ENCODE data around the gene GID4. TPM values are rescaled to one million over a fixed set of nuclear protein-coding genes. Genes with fewer than 3 reads are reported as not detected.
"Not testable (repeated sequence)": the region's sequence is repeated elsewhere in the genome, so short reads cannot be mapped to it uniquely, and the experiment has no call there.

GID4 gene
- 4.8 and 7.0 TPM in 2 replicates for total RNA-seq

DNA sequence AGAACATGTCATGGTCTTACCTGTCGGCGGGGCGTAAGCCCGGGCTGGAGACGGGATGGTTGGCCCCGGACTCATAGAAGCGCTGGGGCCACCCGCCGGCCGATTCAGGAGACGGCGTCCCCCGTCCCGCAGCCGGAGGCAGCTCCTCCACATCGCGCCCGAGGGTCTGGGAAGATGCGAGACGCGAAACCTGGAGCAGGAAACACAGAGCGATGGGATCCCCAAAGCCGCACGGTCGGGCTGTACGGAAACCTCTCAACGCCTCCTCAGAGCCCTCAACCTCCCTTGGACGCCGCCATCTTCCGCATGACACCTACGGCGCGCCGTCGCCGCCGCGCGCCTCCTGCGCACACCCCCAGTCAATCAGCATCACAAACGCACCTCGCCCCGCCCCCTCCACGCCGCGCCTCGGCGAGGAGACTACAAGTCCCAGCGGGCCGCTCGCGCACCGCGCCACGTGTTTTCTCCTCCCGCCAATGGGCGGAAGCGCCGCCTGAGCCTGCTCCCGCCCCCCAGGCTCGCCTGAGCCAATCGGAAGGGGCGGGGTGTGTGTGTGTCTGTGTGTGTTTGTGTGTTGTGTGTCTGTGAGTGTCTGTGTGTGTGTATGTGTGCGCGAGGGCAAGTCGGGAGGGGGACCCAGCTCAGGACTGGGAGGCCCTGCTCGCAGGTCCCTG, at the start of gene GID4, which contains the start of gene ATPAF2:
TSS of gene GID4 (plus strand) at position 548 of the 674 bp plus-strand sequence. CDS start at position 605, 57 bp downstream.
TSS of gene ATPAF2 (minus strand) at position 308 of the 674 bp plus-strand sequence. CDS start at position 153, 155 bp downstream.
- TF ChIP-seq, protein P1, sequence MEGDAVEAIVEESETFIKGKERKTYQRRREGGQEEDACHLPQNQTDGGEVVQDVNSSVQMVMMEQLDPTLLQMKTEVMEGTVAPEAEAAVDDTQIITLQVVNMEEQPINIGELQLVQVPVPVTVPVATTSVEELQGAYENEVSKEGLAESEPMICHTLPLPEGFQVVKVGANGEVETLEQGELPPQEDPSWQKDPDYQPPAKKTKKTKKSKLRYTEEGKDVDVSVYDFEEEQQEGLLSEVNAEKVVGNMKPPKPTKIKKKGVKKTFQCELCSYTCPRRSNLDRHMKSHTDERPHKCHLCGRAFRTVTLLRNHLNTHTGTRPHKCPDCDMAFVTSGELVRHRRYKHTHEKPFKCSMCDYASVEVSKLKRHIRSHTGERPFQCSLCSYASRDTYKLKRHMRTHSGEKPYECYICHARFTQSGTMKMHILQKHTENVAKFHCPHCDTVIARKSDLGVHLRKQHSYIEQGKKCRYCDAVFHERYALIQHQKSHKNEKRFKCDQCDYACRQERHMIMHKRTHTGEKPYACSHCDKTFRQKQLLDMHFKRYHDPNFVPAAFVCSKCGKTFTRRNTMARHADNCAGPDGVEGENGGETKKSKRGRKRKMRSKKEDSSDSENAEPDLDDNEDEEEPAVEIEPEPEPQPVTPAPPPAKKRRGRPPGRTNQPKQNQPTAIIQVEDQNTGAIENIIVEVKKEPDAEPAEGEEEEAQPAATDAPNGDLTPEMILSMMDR (conservative IDR thresholded peaks at IDR 0.05; ENCODE audit: low read depth, low read length), result peak; percentile 21
- peak; percentile 77 for DNase-seq (ENCODE audit: low read depth)

DNA sequence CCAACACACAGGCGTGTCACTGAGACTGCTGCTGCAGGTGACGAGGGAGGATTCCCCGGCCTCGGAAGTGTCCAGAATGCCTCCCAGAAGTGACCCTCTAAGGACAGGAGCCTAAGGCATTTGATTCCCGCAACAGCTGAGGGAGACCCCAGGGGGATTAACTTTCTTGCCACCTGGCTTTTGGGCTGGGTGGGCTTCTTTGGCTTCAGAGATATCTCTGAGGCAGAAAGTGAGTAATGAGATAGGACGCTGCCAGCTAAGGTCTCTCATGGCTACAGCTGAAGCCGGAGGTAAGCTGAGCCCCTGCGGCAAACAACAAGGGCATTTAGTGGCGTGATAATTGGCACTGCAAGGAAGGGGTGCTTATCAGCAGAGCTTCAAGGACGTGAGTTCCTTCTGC, 49.6 kb upstream of the GID4 start:
- H3K4me3 ChIP-seq (ENCODE audit: low read depth, low read length), result no peak overlapping the region
- TF ChIP-seq, protein P1 (conservative IDR thresholded peaks at IDR 0.05; ENCODE audit: low read depth, low read length), result no peak
- DNase-seq (ENCODE audit: low read depth), result no peak

More for the DNA sequence above, at the start of gene GID4, which contains the start of gene ATPAF2:
- H3K4me3 ChIP-seq (ENCODE audit: low read depth, low read length), result peak within 1 kb of the TSS; percentile 93

DNA sequence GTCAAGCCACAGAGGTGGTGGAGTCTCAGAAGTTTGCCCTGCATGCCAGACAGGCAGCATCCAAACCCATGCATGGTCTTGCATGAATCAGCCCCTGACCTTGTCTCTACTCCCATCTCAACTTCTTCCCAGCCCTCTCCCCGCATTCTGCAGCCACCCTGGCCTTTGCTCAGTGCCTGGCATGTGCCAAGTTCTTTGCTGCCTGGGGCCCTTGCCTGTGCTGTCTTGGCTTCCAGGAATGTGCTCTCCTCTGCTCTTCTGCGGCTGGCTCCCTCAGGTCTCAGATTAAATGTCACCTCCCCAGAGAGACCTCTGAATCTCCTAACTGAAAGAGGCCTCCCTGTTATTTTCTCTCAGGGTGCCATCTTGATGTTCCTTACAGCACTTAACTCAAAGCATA, 48.9 kb upstream of the GID4 start:
- TF ChIP-seq, protein P1 (conservative IDR thresholded peaks at IDR 0.05; ENCODE audit: low read depth, low read length), result no peak
- H3K4me3 ChIP-seq (ENCODE audit: low read depth, low read length), result no peak overlapping the region
- DNase-seq (ENCODE audit: low read depth), result no peak

GRCh38 chr17:17993366-17993765, 45.8 kb upstream of the GID4 start:
- TF ChIP-seq, protein P1 (conservative IDR thresholded peaks at IDR 0.05; ENCODE audit: low read depth, low read length), result no peak
- no peak for DNase-seq (ENCODE audit: low read depth)
- H3K4me3 ChIP-seq (ENCODE audit: low read depth, low read length), result no peak overlapping the region

- no peak for DNase-seq (ENCODE audit: low read depth)
- TF ChIP-seq, protein P1 (conservative IDR thresholded peaks at IDR 0.05; ENCODE audit: low read depth, low read length), result no peak
- no peak overlapping the region for H3K4me3 ChIP-seq (ENCODE audit: low read depth, low read length)
Observed at GRCh38 chr17:17993852-17994251, 45.4 kb upstream of the GID4 start.

DNA sequence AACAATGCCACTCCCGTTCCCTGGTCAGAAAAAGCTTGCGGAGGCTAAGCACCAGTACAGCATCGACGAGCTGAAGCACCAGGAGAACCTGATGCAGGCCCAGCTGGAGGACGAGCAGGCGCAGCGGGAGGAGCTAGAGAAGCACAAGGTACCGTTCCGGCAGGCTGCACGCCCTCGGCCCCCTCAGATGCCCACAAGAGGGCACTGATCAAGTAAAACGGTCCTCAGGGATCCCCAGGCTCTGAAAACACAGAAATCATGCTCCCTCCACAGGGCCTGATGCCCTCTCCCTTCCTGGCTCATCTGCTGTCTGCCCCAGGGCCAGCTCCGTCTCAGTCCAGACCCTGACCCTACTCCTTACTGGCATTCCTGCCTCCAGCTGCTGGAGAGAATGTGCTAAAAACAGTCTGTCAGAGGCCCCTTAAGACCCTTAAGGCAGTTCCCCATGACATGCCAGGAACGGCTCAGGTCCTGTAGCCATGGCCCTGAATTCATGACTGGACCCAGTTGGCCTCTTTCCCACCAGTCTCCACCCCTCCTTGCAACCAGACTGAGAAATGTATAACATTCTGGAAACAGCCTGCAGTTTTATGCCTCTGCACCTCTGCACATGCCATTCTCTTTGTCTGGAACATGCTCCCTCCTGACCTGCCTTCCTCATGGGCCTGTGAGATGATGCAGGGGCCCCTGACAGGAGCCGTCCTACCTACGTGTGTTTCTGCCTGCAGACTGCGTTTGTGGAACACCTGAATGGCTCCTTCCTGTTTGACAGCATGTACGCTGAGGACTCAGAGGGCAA, 44.7 kb upstream of the GID4 start:
- TF ChIP-seq, protein P1 (conservative IDR thresholded peaks at IDR 0.05; ENCODE audit: low read depth, low read length), result peak; percentile 28
- H3K4me3 ChIP-seq (ENCODE audit: low read depth, low read length), result no peak overlapping the region
- DNase-seq (ENCODE audit: low read depth), result no peak

GRCh38 chr17:17995887-17996286, 43.3 kb upstream of the GID4 start:
- not testable (repeated sequence) for H3K4me3 ChIP-seq (ENCODE audit: low read depth, low read length); DNase-seq (ENCODE audit: low read depth)

Data from epithelial cell of proximal tubule (primary cell).